Body of pancreas (tissue), 4 donors: ENCODE measurements around the gene PTPRQ. TPM values are rescaled to one million over a fixed set of nuclear protein-coding genes. Genes with fewer than 3 reads are reported as not detected.

ENCODE experiments used
- ATAC-seq: fragments of 150-250 bp; one replicate; pipeline ENCODE4 v1.9.1; 2016
- DNase-seq, 4 donors: peaks; one replicate each; pipeline ENCODE4 v3.0.0-alpha.2; 2019
- H3K27ac ChIP-seq, 4 donors: fragments of 200-600 bp; sonication (generic); 1 replicate in 3 of 4; 2 replicates in 1 of 4; pipeline versions ENCODE4 v1.5.1 to v1.6.1; 2016 to 2019; ENCODE audit warnings: mild to moderate bottlenecking in 1 of 4, mixed read lengths in 1 of 4, moderate library complexity in 1 of 4
- H3K27me3 ChIP-seq, 2 donors: fragments of 200-600 bp; sonication (generic); one replicate each; pipeline ENCODE4 v1.6.0; 2016; ENCODE audit warnings: mild to moderate bottlenecking in 1 of 2
- H3K36me3 ChIP-seq, 2 donors: fragments of 200-600 bp; sonication (generic); replicated peaks in 1 of 2; 2 replicates each; pipeline ENCODE4 v1.5.1; 2016; ENCODE audit warnings: low read depth in 2 of 2; ENCODE audit not compliant: insufficient read depth in 1 of 2
- H3K4me1 ChIP-seq: fragments of 200-600 bp; sonication (generic); one replicate; pipeline ENCODE4 v1.6.0; 2016
- H3K4me3 ChIP-seq, 2 donors: fragments of 200-600 bp; sonication (generic); 1 replicate in 1 of 2; 2 replicates in 1 of 2; pipeline ENCODE4 v1.5.1; 2016 to 2019
- H3K9me3 ChIP-seq, 3 donors: fragments of 200-600 bp; sonication (generic); 1 replicate in 2 of 3; 2 replicates in 1 of 3; pipeline ENCODE4 v1.5.1; 2016
- CTCF ChIP-seq, 7 experiments: fragments of 450-650 bp in 4 of 7; fragments of 200-600 bp in 3 of 7; sonication (generic) in 3 of 7; IDR thresholded peaks; one replicate each; pipeline ENCODE4 v1.5.1; 2016 to 2019; ENCODE audit warnings: antibody characterized with exemption in 7 of 7
- POLR2A ChIP-seq, 3 donors: fragments of 450-650 bp; IDR thresholded peaks; one replicate each; pipeline ENCODE4 v1.6.1; 2016; ENCODE audit warnings: antibody characterized with exemption in 3 of 3, mild to moderate bottlenecking in 2 of 3
- WGBS, 2 donors: methylation state at CpG; one replicate each; pipeline ENCODE4 v1.1.5; 2017; 5-methylcytosine and 5-hydroxymethylcytosine counted together
- intact Hi-C: fragments of 100-400 bp; cut with DNase I; formaldehyde crosslinking; loops from one replicate; pipeline ENCODE4 v1.15.1; 2023
- total RNA-seq, 2 donors: library from RNA; depleted of rRNA; stranded (reverse); fragments of >200 nt; gene quantifications; one replicate each; pipeline ENCODE4 v1.1.0, GENCODE V29; 2016

PTPRQ gene
- total RNA-seq, 2 donors from 2014 or later: 0.52 to 0.66 TPM

- no peak overlapping the region for H3K27ac ChIP-seq
- 2 to 6% methylated on average over 47 to 49 of the region's 50 CpGs for WGBS, 2 donors
- no peak for TF ChIP-seq CTCF (IDR thresholded peaks at IDR 0.05)
- no peak for TF ChIP-seq POLR2A (IDR thresholded peaks at IDR 0.05)
- intact Hi-C loops: no loop called here
- no peak for DNase-seq
- no peaks in the 10 kb centered on the region for H3K4me1 ChIP-seq
- H3K4me3 ChIP-seq: no peak overlapping the region
- no peaks in the 10 kb centered on the region for H3K36me3 ChIP-seq
- no peak for ATAC-seq
- no peaks in the 10 kb centered on the region for H3K27me3 ChIP-seq
- H3K9me3 ChIP-seq: no peaks in the 10 kb centered on the region
Observed at GRCh38 chr12:80708259-80708974, 264.4 kb downstream of the PTPRQ start.

DNA sequence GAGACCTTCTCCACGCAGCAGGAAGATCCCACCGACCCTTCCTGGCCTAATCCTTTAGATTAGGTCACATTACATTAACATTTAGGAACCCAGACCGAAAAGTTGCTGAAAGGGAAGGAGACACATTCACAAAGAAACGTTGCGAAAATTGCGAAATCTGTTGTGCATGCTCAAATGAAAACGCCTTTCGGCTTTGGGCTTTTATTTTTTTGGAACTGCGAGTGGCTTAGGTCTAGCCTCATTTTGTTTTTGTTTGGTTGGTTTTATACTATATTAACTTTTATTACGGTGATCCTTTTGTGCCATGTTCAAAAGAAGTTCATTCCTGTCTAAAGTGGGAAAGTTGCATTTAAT is 264.9 kb downstream of the PTPRQ start:
- H3K27me3 ChIP-seq: no peaks in the 10 kb centered on the region
- H3K27ac ChIP-seq: no peak overlapping the region
- no peak overlapping the region for H3K4me3 ChIP-seq
- H3K4me1 ChIP-seq: peaks cover 4% of the 10 kb centered on the region
- no peak for TF ChIP-seq POLR2A (IDR thresholded peaks at IDR 0.05)
- TF ChIP-seq CTCF (IDR thresholded peaks at IDR 0.05): no peak
- intact Hi-C loops: no loop called here
- H3K9me3 ChIP-seq: no peaks in the 10 kb centered on the region
- H3K36me3 ChIP-seq: no peaks in the 10 kb centered on the region
- DNase-seq (no peak), ATAC-seq (no peak)
- WGBS, 2 donors: 14 to 32% methylated on average over 10 of the region's 10 CpGs

DNA sequence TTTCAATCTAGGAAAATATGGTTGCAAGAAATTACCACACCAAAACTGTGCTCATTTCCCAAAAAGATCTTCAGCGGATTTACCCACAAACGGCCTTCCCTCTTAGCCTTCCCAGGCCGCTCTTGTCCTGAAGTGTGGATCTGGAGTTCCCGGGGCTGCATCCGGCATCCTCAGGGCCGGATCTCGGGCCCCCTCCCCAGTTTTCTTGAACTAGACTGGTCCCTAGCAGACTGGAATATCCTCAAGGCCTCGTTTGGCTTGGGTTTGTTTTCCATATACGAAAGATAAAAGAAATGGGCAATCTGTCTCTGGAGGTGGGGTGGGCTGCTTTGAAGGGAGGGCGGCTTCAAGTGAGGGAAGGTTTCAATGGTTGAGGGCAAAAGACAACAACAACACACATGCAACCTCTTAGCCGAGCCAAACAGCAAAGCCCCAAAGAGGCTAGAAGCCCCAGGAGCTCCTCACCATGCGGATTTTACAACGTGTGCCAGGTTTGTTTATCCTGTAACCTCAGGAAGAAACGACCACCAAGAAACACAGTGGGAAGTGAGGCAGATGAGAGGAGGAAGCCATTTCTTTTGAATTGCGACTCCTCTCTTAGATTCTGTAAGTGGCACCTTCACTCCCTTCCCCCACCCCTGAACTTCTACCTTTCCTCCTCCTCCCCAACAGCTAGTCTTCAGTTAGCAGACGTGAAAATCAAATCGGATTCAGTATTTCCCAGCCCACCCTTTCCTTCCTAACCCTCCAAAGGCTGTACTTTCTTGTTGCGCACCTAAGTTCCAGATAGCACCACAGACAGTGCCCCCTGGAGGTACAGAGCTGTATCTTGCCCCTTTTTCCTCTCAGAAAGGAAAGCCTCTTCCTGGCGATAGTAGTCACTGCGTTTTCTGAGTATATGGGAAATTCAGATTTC is 266.0 kb downstream of the PTPRQ start:
- no peaks in the 10 kb centered on the region for H3K9me3 ChIP-seq
- H3K4me1 ChIP-seq: peaks cover 11% of the 10 kb centered on the region
- intact Hi-C loops: no loop called here
- no peaks in the 10 kb centered on the region for H3K27me3 ChIP-seq
- no peak overlapping the region for H3K27ac ChIP-seq
- no peak for ATAC-seq
- 33 to 35% methylated on average over 20 of the region's 20 CpGs for WGBS, 2 donors
- no peaks in the 10 kb centered on the region for H3K36me3 ChIP-seq
- TF ChIP-seq CTCF (IDR thresholded peaks at IDR 0.05): peak in 4 of 7 experiments; percentile 23 to 35 (median 25)
- no peak for TF ChIP-seq POLR2A (IDR thresholded peaks at IDR 0.05)
- H3K4me3 ChIP-seq: no peak overlapping the region
- peak in 2 of 4 donors; percentile 7 to 15 for DNase-seq

DNA sequence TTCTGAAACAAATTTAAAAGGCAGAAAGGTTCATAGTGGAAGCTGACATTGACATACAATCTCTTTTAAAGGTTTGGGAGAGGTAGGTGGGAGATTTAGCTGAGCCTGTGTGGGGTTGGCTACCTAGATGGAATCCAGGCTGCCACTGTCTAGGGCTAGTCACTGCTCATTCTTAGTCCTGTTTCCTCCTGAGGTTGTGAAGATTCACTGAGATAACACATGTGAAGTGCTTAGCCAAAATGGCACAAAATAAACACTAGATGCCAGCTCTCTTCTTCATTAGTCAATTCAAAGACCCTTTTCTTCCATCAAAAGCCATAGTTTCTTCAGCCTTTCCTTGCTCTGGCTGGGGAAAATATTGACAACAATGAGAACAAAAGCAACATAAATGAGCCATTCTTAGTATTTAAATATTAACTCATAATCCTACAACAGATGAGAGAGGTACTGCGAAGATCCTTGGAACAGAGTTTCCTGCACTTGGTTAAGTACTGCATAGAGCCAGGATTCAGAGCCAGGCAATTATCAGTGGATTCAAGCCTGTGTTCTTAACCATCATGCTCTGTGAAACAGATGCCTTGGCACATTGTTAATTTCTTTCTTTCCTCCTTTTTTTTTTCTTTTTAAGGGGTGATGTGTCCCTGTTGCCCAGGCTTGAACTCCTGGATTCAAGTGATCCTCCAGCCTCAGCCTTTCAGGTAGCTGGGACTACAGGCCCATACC is 266.9 kb downstream of the PTPRQ start:
- DNase-seq (no peak), ATAC-seq (no peak)
- no peaks in the 10 kb centered on the region for H3K9me3 ChIP-seq
- H3K27ac ChIP-seq: no peak overlapping the region
- H3K36me3 ChIP-seq: no peaks in the 10 kb centered on the region
- H3K27me3 ChIP-seq: no peaks in the 10 kb centered on the region
- TF ChIP-seq POLR2A (IDR thresholded peaks at IDR 0.05) (no peak), CTCF (IDR thresholded peaks at IDR 0.05) (no peak)
- WGBS, 2 donors: 80 to 81% methylated on average over 1 of the region's 1 CpG
- H3K4me3 ChIP-seq: no peak overlapping the region
- intact Hi-C loops: no loop called here
- H3K4me1 ChIP-seq: peaks cover 11% of the 10 kb centered on the region
